HG03060 (cell line): ENCODE data around the gene GJB3.
"Not testable (repeated sequence)": the region's sequence is repeated elsewhere in the genome, so short reads cannot be mapped to it uniquely, and the experiment has no call there.

ENCODE experiments used
- ATAC-seq: cut with Tn5 transposase; IDR thresholded peaks from one replicate; pipeline ENCODE4 v1.9.1; 2021; ENCODE audit warnings: low read depth, moderate number of reproducible peaks; ENCODE audit not compliant: unreplicated experiment

Gene GJB3

GRCh38 chr1:34784751-34785221 lies 3.8 kb downstream of the GJB3 start:
- ATAC-seq = no peak

- no peak for ATAC-seq
Measured at GRCh38 chr1:34785231-34785874, 4.3 kb downstream of the GJB3 start.

DNA sequence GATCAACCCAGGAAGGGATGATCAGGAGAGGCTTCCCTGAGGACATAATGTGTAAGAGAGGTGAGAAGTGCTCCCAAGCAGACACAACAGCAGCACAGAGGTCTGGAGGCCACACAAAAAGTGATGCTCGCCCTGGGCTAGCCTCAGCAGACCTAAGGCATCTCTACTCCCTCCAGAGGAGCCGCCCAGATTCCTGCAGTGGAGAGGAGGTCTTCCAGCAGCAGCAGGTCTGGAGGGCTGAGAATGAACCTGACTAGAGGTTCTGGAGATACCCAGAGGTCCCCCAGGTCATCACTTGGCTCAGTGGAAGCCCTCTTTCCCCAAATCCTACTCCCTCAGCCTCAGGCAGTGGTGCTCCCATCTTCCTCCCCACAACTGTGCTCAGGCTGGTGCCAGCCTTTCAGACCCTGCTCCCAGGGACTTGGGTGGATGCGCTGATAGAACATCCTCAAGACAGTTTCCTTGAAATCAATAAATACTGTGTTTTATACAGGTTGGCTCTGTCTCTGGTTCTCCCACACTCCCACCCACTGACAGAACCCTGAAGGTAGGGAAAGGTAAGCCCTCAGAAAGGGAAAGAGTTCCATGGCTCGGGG lies 5.0 kb downstream of the GJB3 start:
- no peak for ATAC-seq

DNA sequence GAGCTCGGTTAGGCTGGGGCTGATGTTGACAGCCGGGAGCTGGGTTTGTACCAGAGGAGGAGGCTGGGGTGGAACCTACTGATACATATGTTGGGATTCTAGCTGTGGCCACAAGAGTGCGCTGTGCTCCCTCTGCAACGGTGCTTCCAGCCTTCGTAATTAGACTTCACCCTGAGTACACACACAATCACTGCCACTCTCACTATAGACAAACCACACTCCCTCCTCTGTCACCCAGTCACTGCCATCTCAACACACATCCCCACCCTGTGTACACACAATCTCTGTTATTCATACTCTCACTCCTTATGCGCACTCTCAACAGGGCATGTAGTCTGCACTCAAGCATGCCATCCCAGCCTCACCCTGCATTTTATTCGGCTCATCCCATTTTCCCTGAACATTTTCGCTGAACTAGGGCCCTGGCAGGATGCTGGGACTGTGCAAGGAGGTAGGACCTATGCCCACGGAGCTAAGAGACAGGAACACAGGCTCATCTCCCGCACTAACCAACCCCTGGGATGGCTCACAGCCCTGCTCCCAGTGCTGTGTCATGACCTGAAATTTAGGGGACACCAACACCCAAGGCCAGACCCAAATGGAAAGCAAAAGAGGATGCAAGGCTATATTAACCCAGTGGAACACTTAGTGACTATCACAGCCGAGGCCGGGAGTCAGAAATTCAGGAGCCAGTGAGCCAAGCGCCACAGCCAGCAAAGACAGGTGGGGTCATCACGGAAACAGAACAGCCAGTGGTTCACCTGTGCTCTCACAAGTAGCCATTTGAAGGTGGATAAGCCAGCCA lies 5.7 kb downstream of the GJB3 start:
- no peak for ATAC-seq

DNA sequence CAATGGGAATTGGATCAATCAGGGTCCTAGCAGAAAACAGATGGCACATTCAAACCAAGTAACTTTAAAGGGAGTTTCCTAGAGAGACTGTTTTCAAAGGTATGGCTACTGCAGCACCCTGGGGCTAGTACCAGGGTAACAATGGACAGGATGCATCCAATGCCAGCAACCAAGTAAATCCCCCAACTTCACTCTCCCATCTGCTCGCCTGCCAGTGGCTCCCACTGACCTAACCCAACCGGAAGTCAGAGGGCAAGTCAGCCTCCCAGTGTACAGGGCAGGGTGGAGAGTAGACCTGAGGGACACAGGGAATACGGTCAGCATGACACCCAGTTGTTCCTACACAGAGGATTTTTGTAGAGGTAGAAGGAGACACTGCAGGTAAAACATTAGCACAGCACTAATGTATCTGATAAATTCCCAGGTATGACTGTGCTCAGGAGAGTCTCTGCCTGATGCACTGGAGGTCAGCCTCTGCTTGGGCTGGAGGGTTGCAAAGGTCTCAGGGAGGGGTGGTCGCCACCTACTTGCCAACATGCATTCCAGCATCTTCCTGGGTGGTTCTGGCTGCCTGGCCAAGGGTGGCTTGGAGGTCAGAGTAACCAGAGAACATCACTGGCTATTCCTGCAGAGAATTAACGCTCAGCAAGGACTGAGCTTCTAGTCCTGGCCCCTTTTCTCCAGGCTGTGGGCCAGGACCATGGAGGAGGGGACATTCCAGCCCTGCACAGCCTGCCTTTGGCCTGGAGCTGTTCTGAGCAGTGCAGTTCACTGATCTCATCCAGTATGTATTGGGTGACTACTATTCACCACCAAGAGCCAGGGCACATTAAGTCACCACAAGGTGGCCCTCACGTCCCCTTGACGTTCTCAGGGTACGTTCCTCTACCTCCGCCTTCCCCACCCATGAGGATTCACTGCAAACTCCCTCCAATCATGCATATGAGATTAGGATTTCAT lies 6.7 kb downstream of the GJB3 start:
- no peak for ATAC-seq

DNA sequence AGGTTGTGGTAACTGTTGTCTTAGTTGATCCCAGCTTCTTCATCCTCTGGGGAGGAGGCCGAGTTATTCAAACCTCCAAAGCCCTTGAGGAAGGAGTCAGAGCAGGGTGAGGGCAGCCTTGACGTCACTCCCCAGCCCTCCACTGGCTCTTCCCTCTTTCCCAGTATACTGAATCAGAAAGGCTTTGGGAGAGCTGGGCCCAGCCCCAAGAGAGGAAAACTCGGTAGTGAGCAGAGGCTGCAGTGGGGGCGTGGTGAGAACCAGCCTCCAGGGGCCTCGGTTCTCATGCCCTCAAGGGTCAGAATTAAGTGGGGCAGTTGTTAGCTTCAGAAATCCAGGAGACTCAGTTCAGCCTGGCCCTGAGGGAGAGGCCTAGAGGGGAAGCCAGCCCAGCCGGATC lies 10.0 kb downstream of the GJB3 start:
- no peak for ATAC-seq

DNA sequence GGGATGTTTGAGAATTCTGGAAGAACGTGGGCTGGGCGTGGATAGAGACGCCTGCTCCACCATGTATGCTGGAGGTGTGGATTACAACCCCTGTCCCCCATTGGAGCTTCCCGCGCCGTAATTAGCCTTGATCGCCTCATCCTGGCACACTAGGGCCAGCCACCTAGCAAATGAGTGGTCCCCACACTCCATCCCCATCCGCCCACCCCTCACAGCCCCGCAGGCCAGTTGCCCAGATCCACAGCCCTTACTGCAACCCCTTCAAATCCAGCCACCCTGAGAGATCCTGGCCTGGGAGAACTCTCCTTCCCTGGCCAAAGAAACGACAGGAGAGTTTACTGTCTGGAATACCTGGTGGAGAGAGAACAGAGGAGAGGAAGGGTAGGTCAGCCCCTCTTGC lies 11.4 kb downstream of the GJB3 start:
- no peak for ATAC-seq

- no peak for ATAC-seq
Measured at GRCh38 chr1:34792868-34793727, 12.1 kb downstream of the GJB3 start, which contains the start of gene GJA4. Gene GJA4 (plus strand): TSS chr1:34792999. CDS start chr1:34794214, 1,215 bp downstream.

DNA sequence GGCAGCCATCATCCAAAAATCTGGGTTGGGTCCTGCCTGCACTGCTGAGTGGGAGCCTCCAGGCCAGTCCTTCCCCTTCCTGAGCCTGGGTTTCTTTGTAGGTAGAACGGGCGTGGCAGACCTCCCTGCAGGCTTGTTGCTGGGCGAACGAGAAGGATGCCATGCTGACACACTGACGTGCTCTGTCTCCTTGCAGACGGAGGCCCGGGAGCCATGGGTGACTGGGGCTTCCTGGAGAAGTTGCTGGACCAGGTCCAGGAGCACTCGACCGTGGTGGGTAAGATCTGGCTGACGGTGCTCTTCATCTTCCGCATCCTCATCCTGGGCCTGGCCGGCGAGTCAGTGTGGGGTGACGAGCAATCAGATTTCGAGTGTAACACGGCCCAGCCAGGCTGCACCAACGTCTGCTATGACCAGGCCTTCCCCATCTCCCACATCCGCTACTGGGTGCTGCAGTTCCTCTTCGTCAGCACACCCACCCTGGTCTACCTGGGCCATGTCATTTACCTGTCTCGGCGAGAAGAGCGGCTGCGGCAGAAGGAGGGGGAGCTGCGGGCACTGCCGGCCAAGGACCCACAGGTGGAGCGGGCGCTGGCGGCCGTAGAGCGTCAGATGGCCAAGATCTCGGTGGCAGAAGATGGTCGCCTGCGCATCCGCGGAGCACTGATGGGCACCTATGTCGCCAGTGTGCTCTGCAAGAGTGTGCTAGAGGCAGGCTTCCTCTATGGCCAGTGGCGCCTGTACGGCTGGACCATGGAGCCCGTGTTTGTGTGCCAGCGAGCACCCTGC lies 13.2 kb downstream of the GJB3 start:
- no peak for ATAC-seq

GRCh38 chr1:34794790-34795180 lies 13.8 kb downstream of the GJB3 start:
- no peak for ATAC-seq

DNA sequence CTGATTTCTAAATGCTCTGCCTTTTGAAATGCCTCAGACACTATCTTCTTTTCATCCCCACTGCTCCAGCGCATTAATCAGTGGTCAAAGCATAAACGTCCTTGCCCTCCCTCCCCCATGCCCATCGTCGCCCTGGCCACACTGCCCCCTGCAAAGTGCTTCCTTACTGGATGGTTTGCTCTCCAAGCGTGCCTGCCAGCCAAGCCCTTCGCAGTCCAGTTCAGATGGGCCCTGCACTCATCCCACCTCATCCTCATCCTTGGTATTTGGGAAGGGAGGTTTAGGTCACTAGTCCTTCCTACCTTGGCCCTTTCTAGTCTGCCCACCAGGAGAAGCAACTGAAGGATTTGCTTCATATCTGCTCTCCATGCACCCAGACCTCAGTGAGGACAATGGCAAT lies 14.9 kb downstream of the GJB3 start:
- no peak for ATAC-seq

GRCh38 chr1:34796990-34797389 lies 16.0 kb downstream of the GJB3 start:
- no peak for ATAC-seq

- ATAC-seq = no peak
Measured at GRCh38 chr1:34800214-34800613, 19.2 kb downstream of the GJB3 start.

- no peak for ATAC-seq
Measured at GRCh38 chr1:34803770-34804169, 22.8 kb downstream of the GJB3 start.

DNA sequence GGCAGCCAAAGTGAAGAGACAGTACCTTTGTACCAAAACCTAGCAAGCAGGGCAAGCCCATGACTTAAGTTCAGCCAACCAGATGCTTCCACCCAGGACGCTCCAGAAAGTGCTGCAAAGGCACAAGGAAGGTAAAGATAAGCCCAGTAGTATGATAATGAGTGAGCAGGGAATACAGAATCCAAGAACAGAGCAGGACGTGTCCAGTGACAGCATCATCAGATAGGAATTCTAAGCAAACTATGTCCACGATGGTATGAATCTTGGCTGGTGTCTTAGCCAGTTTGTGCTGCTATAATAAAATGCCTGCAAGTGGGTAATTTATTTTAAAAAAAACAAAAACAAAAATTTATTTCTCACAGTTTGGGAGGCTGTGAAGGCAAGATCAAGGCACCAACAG lies 25.4 kb downstream of the GJB3 start:
- no peak for ATAC-seq

- no peak for ATAC-seq
Measured at GRCh38 chr1:34808051-34808810, 27.2 kb downstream of the GJB3 start.

- not testable (repeated sequence) for ATAC-seq
Measured at GRCh38 chr1:34810781-34811180, 29.8 kb downstream of the GJB3 start.

GRCh38 chr1:34816332-34816731 lies 35.3 kb downstream of the GJB3 start:
- no peak for ATAC-seq
